AG09309 (cell line): ENCODE measurements around the gene FGD6.
"Not testable (repeated sequence)": the region's sequence is repeated elsewhere in the genome, so short reads cannot be mapped to it uniquely, and the experiment has no call there.

Experiments
- DNase-seq: peaks from one replicate; pipeline ENCODE4 v3.0.0-alpha.2; 2010; ENCODE audit warnings: low read depth
- H3K4me3 ChIP-seq: 2 replicates; pipeline ENCODE4 v1.5.1; 2011; ENCODE audit warnings: mild to moderate bottlenecking, low read depth, low read length, moderate library complexity; ENCODE audit not compliant: control insufficient read depth
- TF ChIP-seq, protein P1 (sequence below): IDR thresholded peaks from 2 replicates; pipeline ENCODE4 v1.5.1; 2011; ENCODE audit warnings: mild to moderate bottlenecking, low read depth, low read length, inconsistent platforms; ENCODE audit not compliant: insufficient read depth, control insufficient read depth; ENCODE audit errors: missing control alignments

FGD6 gene

DNA sequence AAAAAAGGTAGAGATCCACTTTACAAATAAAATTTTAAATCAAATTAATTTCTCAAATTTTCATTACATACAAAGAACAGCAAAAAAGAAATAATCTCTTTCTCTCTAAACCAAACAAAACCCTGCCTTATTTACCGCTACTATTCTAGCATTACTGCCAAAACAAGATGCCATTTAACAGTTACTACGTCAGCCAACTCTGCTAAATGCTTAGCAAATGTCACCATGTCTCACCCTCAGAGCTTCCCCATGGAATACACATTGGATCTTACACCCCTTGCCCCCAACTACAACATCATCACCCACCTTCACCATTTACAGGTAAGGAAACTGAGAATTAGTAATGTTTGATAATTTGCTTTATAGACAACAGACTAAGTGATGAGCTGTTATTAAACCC is 120.9 kb downstream of the FGD6 start:
- TF ChIP-seq, protein P1, sequence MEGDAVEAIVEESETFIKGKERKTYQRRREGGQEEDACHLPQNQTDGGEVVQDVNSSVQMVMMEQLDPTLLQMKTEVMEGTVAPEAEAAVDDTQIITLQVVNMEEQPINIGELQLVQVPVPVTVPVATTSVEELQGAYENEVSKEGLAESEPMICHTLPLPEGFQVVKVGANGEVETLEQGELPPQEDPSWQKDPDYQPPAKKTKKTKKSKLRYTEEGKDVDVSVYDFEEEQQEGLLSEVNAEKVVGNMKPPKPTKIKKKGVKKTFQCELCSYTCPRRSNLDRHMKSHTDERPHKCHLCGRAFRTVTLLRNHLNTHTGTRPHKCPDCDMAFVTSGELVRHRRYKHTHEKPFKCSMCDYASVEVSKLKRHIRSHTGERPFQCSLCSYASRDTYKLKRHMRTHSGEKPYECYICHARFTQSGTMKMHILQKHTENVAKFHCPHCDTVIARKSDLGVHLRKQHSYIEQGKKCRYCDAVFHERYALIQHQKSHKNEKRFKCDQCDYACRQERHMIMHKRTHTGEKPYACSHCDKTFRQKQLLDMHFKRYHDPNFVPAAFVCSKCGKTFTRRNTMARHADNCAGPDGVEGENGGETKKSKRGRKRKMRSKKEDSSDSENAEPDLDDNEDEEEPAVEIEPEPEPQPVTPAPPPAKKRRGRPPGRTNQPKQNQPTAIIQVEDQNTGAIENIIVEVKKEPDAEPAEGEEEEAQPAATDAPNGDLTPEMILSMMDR = no peak
- no peak for DNase-seq
- no peak overlapping the region for H3K4me3 ChIP-seq

DNA sequence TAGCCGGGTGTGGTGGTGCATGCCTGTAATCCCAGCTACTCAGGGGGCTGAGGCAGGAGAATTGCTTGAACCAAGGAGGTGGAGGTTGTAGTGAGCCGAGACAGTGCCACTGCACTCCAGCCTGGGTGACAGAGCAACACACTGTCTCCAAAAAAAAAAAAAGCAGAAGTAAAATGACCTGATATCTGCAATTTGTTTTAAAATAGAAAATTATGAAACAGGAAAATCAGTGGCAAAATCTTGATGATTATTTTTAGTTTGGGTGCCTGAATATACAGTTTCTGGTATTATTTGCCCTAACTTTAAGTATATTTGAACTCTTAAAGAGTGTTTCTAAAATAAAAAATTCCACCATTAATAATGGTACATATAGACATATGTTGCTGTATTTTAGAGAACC is 121.4 kb downstream of the FGD6 start:
- DNase-seq, H3K4me3 ChIP-seq: not testable (repeated sequence)

DNA sequence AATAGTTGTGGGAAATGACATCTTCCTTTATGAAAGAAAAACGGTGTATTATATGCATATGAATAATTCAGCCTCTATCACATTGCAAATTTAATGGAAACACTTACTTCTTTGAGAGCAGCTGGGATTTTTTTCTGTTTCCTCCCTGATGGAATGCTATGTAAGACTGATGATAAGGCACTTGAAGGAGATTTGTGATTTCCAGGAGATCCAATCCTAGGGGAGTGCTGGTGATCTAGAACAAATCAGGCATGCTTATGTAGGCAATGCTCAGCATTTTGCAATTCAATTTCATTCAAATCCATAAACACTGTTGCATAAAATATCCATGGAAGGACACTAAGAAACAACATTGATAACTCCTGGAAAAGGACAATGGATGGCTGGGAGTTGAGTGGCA is 127.8 kb downstream of the FGD6 start:
- TF ChIP-seq, protein P1 = no peak

DNA sequence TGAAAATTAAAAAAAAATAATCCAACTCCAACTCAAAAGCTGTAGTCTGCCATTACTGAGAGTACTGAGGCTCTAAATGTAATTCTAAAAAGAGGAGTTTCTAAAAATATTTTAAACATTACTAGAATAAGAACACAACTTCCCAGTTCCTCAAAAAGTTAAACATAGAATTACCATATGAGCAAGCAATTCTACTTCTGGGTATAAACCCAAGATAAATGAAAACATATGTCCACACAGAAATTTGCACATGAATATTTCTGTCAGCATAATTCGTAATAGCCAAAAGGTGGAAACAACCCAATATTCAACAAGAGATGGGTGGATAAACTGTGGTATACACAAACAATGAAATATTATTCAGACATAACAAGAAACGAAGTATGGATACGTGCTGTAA is 128.9 kb downstream of the FGD6 start:
- no peak overlapping the region for H3K4me3 ChIP-seq
- no peak for DNase-seq
- TF ChIP-seq, protein P1 = no peak

More for the DNA sequence above, 127.8 kb downstream of the FGD6 start:
- no peak for DNase-seq
- H3K4me3 ChIP-seq = no peak overlapping the region

DNA sequence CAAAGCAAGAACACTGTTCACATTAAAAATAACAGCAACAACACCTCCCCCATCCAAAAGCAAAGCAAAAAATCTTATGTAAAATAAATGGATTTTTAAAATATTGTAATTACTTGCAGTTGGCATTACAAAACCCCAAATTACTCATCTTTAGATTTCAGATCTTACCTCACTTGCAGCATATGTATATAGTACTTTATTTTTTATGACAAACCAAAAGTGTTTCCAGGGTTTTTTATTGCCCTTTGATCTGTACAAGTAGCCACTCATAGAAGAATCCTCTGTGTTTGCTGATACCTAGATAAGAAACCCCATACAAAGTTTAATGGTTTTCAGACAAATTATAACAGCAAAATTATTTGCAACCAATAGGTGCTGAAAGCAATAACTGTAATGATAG is 131.7 kb downstream of the FGD6 start:
- DNase-seq = no peak
- H3K4me3 ChIP-seq = no peak overlapping the region
- TF ChIP-seq, protein P1 = no peak

DNA sequence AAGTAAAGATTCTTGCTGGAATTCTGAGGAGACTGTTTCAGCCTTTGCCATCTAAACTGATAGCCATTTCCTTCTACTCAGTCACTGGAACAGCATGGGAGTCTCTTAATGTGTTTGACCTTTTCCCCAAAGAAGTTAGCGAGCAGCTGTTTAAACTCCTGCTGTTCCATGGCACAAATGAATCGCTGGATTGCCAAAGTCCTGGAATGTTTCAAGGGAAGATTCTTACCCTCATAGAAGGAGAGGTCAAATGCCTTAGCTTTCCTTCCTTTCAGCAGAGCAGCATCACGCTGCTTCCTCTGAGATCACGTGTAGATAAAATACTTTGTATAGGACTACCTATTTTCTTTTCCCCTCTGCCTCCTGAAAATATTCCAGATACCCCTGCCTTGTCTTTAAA is 133.3 kb downstream of the FGD6 start:
- no peak overlapping the region for H3K4me3 ChIP-seq
- TF ChIP-seq, protein P1 = no peak
- peak; percentile 35 for DNase-seq

DNA sequence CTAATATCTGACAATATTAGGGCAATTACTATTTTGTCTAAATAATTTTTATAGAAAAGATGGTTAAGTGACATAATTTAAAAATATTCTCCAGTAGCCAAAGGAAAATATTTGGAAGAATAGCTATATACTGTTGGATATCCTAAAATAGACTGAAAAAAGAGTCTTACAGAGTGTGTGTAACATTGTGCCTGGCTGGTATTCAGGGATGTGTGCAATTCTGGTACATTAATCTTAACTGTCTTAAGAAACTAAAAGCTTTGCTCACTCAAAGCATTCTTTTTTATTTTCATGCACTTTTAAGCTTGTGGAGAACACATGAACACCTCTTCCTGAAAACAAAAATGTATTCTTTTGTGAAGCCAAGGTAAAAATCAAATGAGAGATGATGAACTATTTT is 133.8 kb downstream of the FGD6 start:
- DNase-seq = no peak
- TF ChIP-seq, protein P1 = no peak
- H3K4me3 ChIP-seq = no peak overlapping the region
